ENCODE data around the gene KIFC3. TPM values are rescaled to one million over a fixed set of nuclear protein-coding genes. Genes with fewer than 3 reads are reported as not detected.

The KIFC3 gene
- total and polyA plus RNA-seq, 2 donors from 2014 or later = 74.9 to 109 TPM

GRCh38 chr16:57798953-57799599 is 3.2 kb downstream of the KIFC3 start:
- DNase-seq (peak in 1 of 5 donors; percentile 46), FAIRE-seq (no peak)
- Histone ChIP-seq H3K4me1 (ENCODE audit: control insufficient read depth in 2 of 3, insufficient read depth in 2 of 3, low read depth in 1 of 3, low read length in 3 of 3) (peaks cover 8 to 63% (median 39%) of the 10 kb centered on the region in 3 donors), H3K36me3 (ENCODE audit: control insufficient read depth in 2 of 3, insufficient read depth in 3 of 3, low read length in 3 of 3) (peaks cover 0 to 12% (median 4%) of the 10 kb centered on the region in 3 donors), H3K9me3 (ENCODE audit: control insufficient read depth in 2 of 3, insufficient read depth in 1 of 3, low read length in 3 of 3) (no peaks in the 10 kb centered on the region), H3K27ac (ENCODE audit: low read depth in 2 of 2, low read length in 2 of 2) (peak overlapping the region; percentile 95), H3K9ac (ENCODE audit: low read length in 3 of 3) (peak overlapping the region in 1 of 3 donors; percentile 72), H3K4me3 (ENCODE audit: low read length in 3 of 3) (peak overlapping the region in 2 of 3 donors; percentile 46 to 84), H3K27me3 (ENCODE audit: control insufficient read depth, insufficient read depth, low read length) (no peaks in the 10 kb centered on the region)
- no peak for TF ChIP-seq CTCF (IDR thresholded peaks at IDR 0.05; ENCODE audit: borderline replicate concordance, extremely low read depth, insufficient read depth)
- intact Hi-C loops (cut with DNase I) = no loop called here

- Histone ChIP-seq H3K4me3 (ENCODE audit: low read length in 3 of 3) (peak overlapping the region in 2 of 3 donors; percentile 46 to 84), H3K9ac (ENCODE audit: low read length in 3 of 3) (peak overlapping the region in 2 of 3 donors; percentile 30 to 72), H3K27ac (ENCODE audit: low read depth in 2 of 2, low read length in 2 of 2) (peak overlapping the region; percentile 95), H3K4me1 (ENCODE audit: control insufficient read depth in 2 of 3, insufficient read depth in 2 of 3, low read depth in 1 of 3, low read length in 3 of 3) (peaks cover 5 to 60% (median 35%) of the 10 kb centered on the region in 3 donors), H3K36me3 (ENCODE audit: control insufficient read depth in 2 of 3, insufficient read depth in 3 of 3, low read length in 3 of 3) (peaks cover 0 to 12% (median 4%) of the 10 kb centered on the region in 3 donors), H3K27me3 (ENCODE audit: control insufficient read depth, insufficient read depth, low read length) (no peaks in the 10 kb centered on the region), H3K9me3 (ENCODE audit: control insufficient read depth in 2 of 3, insufficient read depth in 1 of 3, low read length in 3 of 3) (no peaks in the 10 kb centered on the region)
- no peak for TF ChIP-seq CTCF (IDR thresholded peaks at IDR 0.05; ENCODE audit: borderline replicate concordance, extremely low read depth, insufficient read depth)
- intact Hi-C loops (cut with DNase I) = no loop called here
- DNase-seq (no peak), FAIRE-seq (no peak)
Measured at GRCh38 chr16:57798267-57798810, 4.0 kb downstream of the KIFC3 start.

- Histone ChIP-seq H3K4me1 (ENCODE audit: control insufficient read depth in 2 of 3, insufficient read depth in 2 of 3, low read depth in 1 of 3, low read length in 3 of 3) (peaks cover 3 to 58% (median 35%) of the 10 kb centered on the region in 3 donors), H3K27ac (ENCODE audit: low read depth in 2 of 2, low read length in 2 of 2) (peak overlapping the region; percentile 95), H3K9ac (ENCODE audit: low read length in 3 of 3) (peak overlapping the region in 2 of 3 donors; percentile 10 to 79), H3K9me3 (ENCODE audit: control insufficient read depth in 2 of 3, insufficient read depth in 1 of 3, low read length in 3 of 3) (no peaks in the 10 kb centered on the region), H3K4me3 (ENCODE audit: low read length in 3 of 3) (peak overlapping the region in 2 of 3 donors; percentile 71 to 84), H3K36me3 (ENCODE audit: control insufficient read depth in 2 of 3, insufficient read depth in 3 of 3, low read length in 3 of 3) (peaks cover 0 to 12% (median 4%) of the 10 kb centered on the region in 3 donors), H3K27me3 (ENCODE audit: control insufficient read depth, insufficient read depth, low read length) (no peaks in the 10 kb centered on the region)
- FAIRE-seq (no peak), DNase-seq (peak; percentile 80 to 90 (median 83))
- TF ChIP-seq CTCF (IDR thresholded peaks at IDR 0.05; ENCODE audit: borderline replicate concordance, extremely low read depth, insufficient read depth) = no peak
- intact Hi-C loops (cut with DNase I) = no loop called here
Measured at GRCh38 chr16:57797526-57798266, 4.6 kb downstream of the KIFC3 start.

All from kidney (tissue), 14 donors.